Colonic mucosa (tissue), 4 donors: ENCODE measurements around the gene SND1. TPM values are rescaled to one million over a fixed set of nuclear protein-coding genes. Genes with fewer than 3 reads are reported as not detected.
"Not testable (repeated sequence)": the region's sequence is repeated elsewhere in the genome, so short reads cannot be mapped to it uniquely, and the experiment has no call there.

ENCODE experiments used
- DNase-seq: peaks from one replicate; pipeline ENCODE4 v3.0.0-alpha.2; 2020
- H3K27ac ChIP-seq: fragments of 200-600 bp; one replicate; pipeline ENCODE4 v1.8.0; 2021
- H3K27me3 ChIP-seq: fragments of 200-600 bp; one replicate; pipeline ENCODE4 v1.8.0; 2021
- H3K36me3 ChIP-seq: fragments of 200-600 bp; one replicate; pipeline ENCODE4 v1.8.0; 2021
- H3K4me1 ChIP-seq: fragments of 200-600 bp; one replicate; pipeline ENCODE4 v1.8.0; 2021; ENCODE audit warnings: mild to moderate bottlenecking
- H3K4me3 ChIP-seq: fragments of 200-600 bp; one replicate; pipeline ENCODE4 v1.8.0; 2021
- H3K9ac ChIP-seq, 2 donors: one replicate each; pipeline ENCODE4 v1.7.0; 2013; ENCODE audit warnings: control low read depth in 2 of 2, low read depth in 2 of 2, low read length in 2 of 2
- H3K9me3 ChIP-seq: fragments of 200-600 bp; one replicate; pipeline ENCODE4 v1.8.0; 2021
- intact Hi-C: fragments of 100-400 bp; cut with DNase I; formaldehyde crosslinking; loops from one replicate; pipeline ENCODE4 v1.14.1; 2022
- total RNA-seq, 2 donors: library from RNA; stranded (reverse); fragmentation: NEBNext Ultra II Directional in 1 of 2; extraction: Animal tissue kit (Norgen Biotek cat#: 25700) in 1 of 2; gene quantifications; one replicate each; pipeline ENCODE4 v1.2.1, GENCODE V29; 2021
- TF ChIP-seq, protein P1 (sequence below): fragments of 200-600 bp; IDR thresholded peaks from one replicate; pipeline ENCODE4 v1.8.0; 2022; ENCODE audit warnings: antibody characterized with exemption, mild to moderate bottlenecking
- donor health status: healthy.
- donor health status: DM: no; HTN: no; CAD: no.
- donor health status: DM: no; HTN: no; CAD: no.

SND1 gene
- total RNA-seq, 2 donors from 2014 or later: 134 to 163 TPM

- no peaks in the 10 kb centered on the region for H3K9me3 ChIP-seq
- H3K4me1 ChIP-seq: no peaks in the 10 kb centered on the region
- TF ChIP-seq, protein P1, sequence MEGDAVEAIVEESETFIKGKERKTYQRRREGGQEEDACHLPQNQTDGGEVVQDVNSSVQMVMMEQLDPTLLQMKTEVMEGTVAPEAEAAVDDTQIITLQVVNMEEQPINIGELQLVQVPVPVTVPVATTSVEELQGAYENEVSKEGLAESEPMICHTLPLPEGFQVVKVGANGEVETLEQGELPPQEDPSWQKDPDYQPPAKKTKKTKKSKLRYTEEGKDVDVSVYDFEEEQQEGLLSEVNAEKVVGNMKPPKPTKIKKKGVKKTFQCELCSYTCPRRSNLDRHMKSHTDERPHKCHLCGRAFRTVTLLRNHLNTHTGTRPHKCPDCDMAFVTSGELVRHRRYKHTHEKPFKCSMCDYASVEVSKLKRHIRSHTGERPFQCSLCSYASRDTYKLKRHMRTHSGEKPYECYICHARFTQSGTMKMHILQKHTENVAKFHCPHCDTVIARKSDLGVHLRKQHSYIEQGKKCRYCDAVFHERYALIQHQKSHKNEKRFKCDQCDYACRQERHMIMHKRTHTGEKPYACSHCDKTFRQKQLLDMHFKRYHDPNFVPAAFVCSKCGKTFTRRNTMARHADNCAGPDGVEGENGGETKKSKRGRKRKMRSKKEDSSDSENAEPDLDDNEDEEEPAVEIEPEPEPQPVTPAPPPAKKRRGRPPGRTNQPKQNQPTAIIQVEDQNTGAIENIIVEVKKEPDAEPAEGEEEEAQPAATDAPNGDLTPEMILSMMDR: no peak
- no peak overlapping the region for H3K4me3 ChIP-seq
- H3K27ac ChIP-seq: no peak overlapping the region
- H3K9ac ChIP-seq: no peak overlapping the region
- DNase-seq: no peak
- intact Hi-C loops: no loop called here
- H3K36me3 ChIP-seq: no peaks in the 10 kb centered on the region
- H3K27me3 ChIP-seq: no peaks in the 10 kb centered on the region
Measured at GRCh38 chr7:127900141-127900540, 248.1 kb downstream of the SND1 start.

- Histone ChIP-seq H3K27ac (no peak overlapping the region), H3K4me3 (no peak overlapping the region), H3K4me1 (no peaks in the 10 kb centered on the region), H3K36me3 (no peaks in the 10 kb centered on the region), H3K9me3 (no peaks in the 10 kb centered on the region), H3K9ac (no peak overlapping the region), H3K27me3 (no peaks in the 10 kb centered on the region)
- intact Hi-C loops: no loop called here
- DNase-seq: no peak
- TF ChIP-seq, protein P1: no peak
Measured at GRCh38 chr7:127900732-127901685, 249.0 kb downstream of the SND1 start.

DNA sequence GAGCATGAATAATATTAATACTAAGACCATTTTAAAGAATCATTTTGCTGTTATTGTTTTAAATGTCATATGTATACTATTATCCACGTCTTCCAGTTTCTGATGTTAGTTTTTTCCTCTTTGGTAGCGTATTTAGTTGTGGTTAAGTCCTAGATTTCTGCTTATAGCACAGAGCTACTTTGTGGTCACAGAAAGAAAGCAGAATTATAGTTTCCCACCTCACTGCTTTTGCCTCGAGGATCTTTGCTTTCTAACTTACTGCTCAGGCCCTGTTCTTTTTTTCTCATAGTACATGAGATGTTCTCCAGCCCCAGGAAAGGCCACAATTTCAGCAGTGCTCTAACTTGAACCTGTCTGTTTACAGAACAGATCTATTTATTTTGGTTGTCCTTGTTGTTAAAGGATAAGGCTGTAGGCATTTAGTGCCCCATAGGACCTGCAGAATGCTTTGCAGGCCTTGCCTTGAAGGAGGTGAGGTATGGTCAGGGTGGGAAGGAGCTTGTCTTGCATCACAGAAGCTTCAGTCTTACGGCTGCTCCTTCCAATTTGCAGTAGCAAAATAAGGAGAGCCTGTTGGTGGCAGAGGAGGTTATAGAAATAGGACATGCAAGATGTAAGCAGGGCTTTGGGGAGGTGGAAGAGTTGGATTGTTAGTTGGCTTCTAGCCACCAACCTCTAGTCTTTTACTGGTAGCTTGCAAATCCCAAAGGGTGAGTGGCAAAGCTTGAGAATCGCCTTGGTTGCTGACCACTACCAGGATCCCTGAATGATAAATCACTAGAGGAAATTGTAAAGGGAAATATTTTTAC is 250.1 kb downstream of the SND1 start:
- no peak for DNase-seq
- Histone ChIP-seq H3K36me3 (no peaks in the 10 kb centered on the region), H3K27me3 (no peaks in the 10 kb centered on the region), H3K9me3 (no peaks in the 10 kb centered on the region), H3K4me3 (no peak overlapping the region), H3K4me1 (no peaks in the 10 kb centered on the region), H3K9ac (no peak overlapping the region), H3K27ac (no peak overlapping the region)
- TF ChIP-seq, protein P1: no peak
- intact Hi-C loops: no loop called here

GRCh38 chr7:127902753-127903152 is 250.8 kb downstream of the SND1 start:
- intact Hi-C loops, H3K4me3 ChIP-seq, H3K9ac ChIP-seq, H3K36me3 ChIP-seq, DNase-seq, H3K9me3 ChIP-seq, H3K27ac ChIP-seq, H3K4me1 ChIP-seq, H3K27me3 ChIP-seq: not testable (repeated sequence)

DNA sequence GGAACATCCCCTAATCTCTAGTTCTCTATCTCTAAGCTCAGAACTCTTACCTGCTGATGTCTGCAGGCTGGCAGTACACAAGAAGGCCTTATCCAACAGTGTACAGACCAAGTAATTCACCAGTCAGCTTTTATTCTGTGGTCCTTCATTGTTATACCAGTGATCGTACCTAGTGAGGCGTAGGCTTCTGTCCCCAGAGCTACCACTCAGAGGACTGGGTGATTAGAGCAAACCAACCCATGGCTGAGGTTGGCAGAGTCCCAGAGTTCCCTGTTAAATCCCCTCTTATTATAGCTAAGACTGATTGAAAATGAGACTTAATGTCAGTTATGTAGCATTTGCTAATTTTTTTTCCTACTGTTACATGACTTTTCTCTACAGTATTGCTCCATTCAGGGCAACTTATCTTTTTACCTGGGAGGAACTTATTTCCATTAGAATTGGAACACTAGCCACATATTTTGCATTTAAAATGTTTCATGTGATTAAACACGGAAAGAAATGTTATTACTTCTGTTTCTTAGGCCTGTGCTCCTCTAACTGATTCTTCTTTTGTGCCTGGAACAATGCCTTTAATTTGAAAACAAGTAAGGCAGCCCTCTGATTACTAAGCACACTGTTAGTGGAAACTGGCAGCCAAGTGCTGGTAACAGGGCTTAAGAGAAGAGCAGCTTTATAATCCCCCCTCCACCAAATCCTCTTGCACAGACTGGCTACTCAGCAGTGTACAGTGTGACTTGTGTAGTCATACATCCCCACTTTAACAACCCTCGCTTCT is 252.1 kb downstream of the SND1 start:
- DNase-seq: no peak
- H3K4me1 ChIP-seq: no peaks in the 10 kb centered on the region

More for the DNA sequence above, 252.1 kb downstream of the SND1 start:
- Histone ChIP-seq H3K9ac (no peak overlapping the region), H3K36me3 (no peaks in the 10 kb centered on the region), H3K9me3 (no peaks in the 10 kb centered on the region), H3K4me3 (no peak overlapping the region), H3K27me3 (no peaks in the 10 kb centered on the region), H3K27ac (no peak overlapping the region)
- TF ChIP-seq, protein P1: no peak
- intact Hi-C loops: no loop called here
